Gastroesophageal sphincter (tissue), 4 donors: Measurements from ENCODE around the gene NAALADL2. TPM values are rescaled to one million over a fixed set of nuclear protein-coding genes. Genes with fewer than 3 reads are reported as not detected.

Source experiments
- ATAC-seq: fragments of 150-250 bp; one replicate; pipeline ENCODE4 v1.9.1; 2016; ENCODE audit warnings: mild to moderate bottlenecking, moderate library complexity
- H3K27ac ChIP-seq, 4 donors: fragments of 200-600 bp; sonication (generic) in 3 of 4; 1 replicate in 3 of 4; 2 replicates in 1 of 4; pipeline ENCODE4 v1.5.1; 2016 to 2019
- H3K27me3 ChIP-seq: fragments of 200-600 bp; sonication (generic); one replicate; pipeline ENCODE4 v1.5.1; 2019
- H3K36me3 ChIP-seq, 2 donors: fragments of 200-600 bp; sonication (generic); one replicate each; pipeline ENCODE4 v1.5.1; 2019; ENCODE audit warnings: control low read depth in 1 of 2
- H3K4me1 ChIP-seq, 3 donors: fragments of 200-600 bp; sonication (generic); 1 replicate in 2 of 3; 2 replicates in 1 of 3; pipeline ENCODE4 v1.5.1; 2016 to 2019; ENCODE audit warnings: control low read depth in 2 of 3
- H3K4me3 ChIP-seq, 2 donors: fragments of 200-600 bp; sonication (generic); one replicate each; pipeline ENCODE4 v1.5.1; 2019; ENCODE audit warnings: mild to moderate bottlenecking in 1 of 2, moderate library complexity in 1 of 2
- H3K9me3 ChIP-seq, 3 donors: fragments of 200-600 bp; sonication (generic); one replicate each; pipeline ENCODE4 v1.5.1; 2017 to 2019; ENCODE audit warnings: control low read depth in 2 of 3
- EP300 ChIP-seq: sonication (generic); formaldehyde crosslinking; IDR thresholded peaks from one replicate; pipeline ENCODE4 v1.6.1; 2017; ENCODE audit warnings: antibody characterized with exemption, mild to moderate bottlenecking
- POLR2A ChIP-seq, 2 donors: fragments of 450-650 bp; IDR thresholded peaks; one replicate each; pipeline ENCODE4 v1.6.1; 2017; ENCODE audit warnings: antibody characterized with exemption in 2 of 2, mild to moderate bottlenecking in 2 of 2, moderate library complexity in 1 of 2
- POLR2AphosphoS5 ChIP-seq: sonication (generic); formaldehyde crosslinking; IDR thresholded peaks from one replicate; pipeline ENCODE4 v1.6.1; 2017; ENCODE audit warnings: antibody characterized with exemption
- WGBS, 2 donors: methylation state at CpG; one replicate each; pipeline ENCODE4 v1.1.5; 2018; ENCODE audit warnings: low coverage in 1 of 2; 5-methylcytosine and 5-hydroxymethylcytosine counted together
- total RNA-seq, 4 donors: library from RNA; depleted of rRNA; stranded (reverse); fragments of >200 nt; gene quantifications; one replicate each; pipeline ENCODE4 v1.1.0, GENCODE V29; 2016
- TF ChIP-seq, protein P1 (sequence below), 4 experiments: fragments of 200-600 bp in 2 of 4; fragments of 450-650 bp in 2 of 4; sonication (generic) in 1 of 4; IDR thresholded peaks; one replicate each; pipeline ENCODE4 v1.5.1; 2017 to 2019; ENCODE audit warnings: antibody characterized with exemption in 4 of 4, mild to moderate bottlenecking in 2 of 4, moderate library complexity in 2 of 4

Gene NAALADL2
- total RNA-seq, 4 donors from 2014 or later, result 3.1 to 7.4 (median 6.2) TPM

DNA sequence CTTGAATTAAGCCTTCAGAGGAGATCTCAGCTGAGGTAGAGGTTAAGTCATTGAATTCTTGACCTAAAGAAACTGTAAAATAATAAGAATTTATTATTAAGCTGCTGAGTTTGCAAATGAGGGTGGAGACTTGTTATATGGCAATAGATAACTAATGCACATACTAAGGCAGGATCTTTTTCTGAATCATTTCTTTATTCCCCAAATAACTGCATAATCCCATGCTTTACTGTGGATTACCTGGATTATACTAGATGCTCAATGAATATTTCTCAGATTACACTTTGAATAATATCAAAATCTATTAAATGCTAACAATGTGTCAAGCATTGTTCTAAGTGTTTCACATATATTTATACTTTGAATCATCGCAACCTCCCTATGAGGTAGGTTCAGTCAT lies 532.5 kb downstream of the NAALADL2 start:
- Histone ChIP-seq H3K9me3 (no peaks in the 10 kb centered on the region), H3K4me3 (no peak overlapping the region), H3K27me3 (no peaks in the 10 kb centered on the region), H3K4me1 (no peaks in the 10 kb centered on the region), H3K36me3 (no peaks in the 10 kb centered on the region), H3K27ac (no peak overlapping the region)
- TF ChIP-seq POLR2A (IDR thresholded peaks at IDR 0.05), result no peak
- TF ChIP-seq, protein P1, sequence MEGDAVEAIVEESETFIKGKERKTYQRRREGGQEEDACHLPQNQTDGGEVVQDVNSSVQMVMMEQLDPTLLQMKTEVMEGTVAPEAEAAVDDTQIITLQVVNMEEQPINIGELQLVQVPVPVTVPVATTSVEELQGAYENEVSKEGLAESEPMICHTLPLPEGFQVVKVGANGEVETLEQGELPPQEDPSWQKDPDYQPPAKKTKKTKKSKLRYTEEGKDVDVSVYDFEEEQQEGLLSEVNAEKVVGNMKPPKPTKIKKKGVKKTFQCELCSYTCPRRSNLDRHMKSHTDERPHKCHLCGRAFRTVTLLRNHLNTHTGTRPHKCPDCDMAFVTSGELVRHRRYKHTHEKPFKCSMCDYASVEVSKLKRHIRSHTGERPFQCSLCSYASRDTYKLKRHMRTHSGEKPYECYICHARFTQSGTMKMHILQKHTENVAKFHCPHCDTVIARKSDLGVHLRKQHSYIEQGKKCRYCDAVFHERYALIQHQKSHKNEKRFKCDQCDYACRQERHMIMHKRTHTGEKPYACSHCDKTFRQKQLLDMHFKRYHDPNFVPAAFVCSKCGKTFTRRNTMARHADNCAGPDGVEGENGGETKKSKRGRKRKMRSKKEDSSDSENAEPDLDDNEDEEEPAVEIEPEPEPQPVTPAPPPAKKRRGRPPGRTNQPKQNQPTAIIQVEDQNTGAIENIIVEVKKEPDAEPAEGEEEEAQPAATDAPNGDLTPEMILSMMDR (IDR thresholded peaks at IDR 0.05), result no peak
- no peak for TF ChIP-seq POLR2AphosphoS5
- TF ChIP-seq EP300, result no peak
- 93 to 100% methylated on average over 1 of the region's 1 CpG for WGBS, 2 donors
- ATAC-seq, result no peak

DNA sequence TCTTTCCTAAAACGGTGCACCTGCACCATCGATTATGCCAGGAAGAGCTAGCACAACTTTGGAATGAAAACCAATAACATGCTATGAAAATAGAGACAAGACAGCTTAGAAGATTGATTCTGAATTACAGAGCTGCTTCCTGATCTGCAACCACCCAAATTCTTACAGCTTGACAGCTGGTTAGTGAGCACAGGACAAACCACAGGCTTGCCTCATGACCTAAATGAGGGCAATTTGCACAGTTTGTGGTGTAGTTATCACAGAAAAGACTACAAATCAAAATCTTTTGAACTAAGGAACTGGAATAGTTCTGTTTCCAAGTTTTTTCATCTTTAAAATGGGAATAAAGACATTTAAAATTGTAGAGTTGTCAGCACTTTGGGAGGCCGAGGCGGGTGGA lies 533.5 kb downstream of the NAALADL2 start:
- Histone ChIP-seq H3K36me3 (no peaks in the 10 kb centered on the region), H3K27ac (no peak overlapping the region), H3K27me3 (no peaks in the 10 kb centered on the region), H3K4me3 (no peak overlapping the region), H3K9me3 (no peaks in the 10 kb centered on the region), H3K4me1 (no peaks in the 10 kb centered on the region)
- no peak for ATAC-seq
- WGBS, 2 donors, result 71 to 80% methylated on average over 4 of the region's 4 CpGs
- TF ChIP-seq, protein P1 (IDR thresholded peaks at IDR 0.05), result no peak
- TF ChIP-seq EP300 (no peak), POLR2AphosphoS5 (no peak), POLR2A (IDR thresholded peaks at IDR 0.05) (no peak)

DNA sequence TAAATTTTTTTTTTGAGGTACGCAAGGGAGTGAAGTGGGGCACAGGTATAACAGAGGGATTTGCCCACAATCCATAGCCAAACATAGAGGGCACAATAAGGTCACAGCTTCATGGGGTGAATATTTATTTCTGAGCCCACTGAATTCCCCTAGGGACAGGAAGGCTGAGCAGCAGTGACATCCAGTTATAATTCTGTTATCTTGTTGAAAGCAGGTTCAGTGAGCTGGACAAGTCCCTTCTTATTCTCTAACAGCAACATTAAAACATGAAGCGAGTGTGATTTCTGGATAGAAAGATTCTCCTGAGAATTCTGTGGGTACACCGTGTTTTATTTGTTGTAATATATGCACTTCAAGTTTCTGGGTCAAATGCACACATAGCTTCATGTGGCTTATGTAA lies 538.2 kb downstream of the NAALADL2 start:
- no peak for ATAC-seq
- TF ChIP-seq EP300, result no peak
- Histone ChIP-seq H3K27me3 (no peaks in the 10 kb centered on the region), H3K4me3 (no peak overlapping the region), H3K4me1 (no peaks in the 10 kb centered on the region), H3K9me3 (no peaks in the 10 kb centered on the region), H3K36me3 (no peaks in the 10 kb centered on the region), H3K27ac (no peak overlapping the region)
- WGBS, 2 donors, result 69 to 73% methylated on average over 3 of the region's 3 CpGs

- Histone ChIP-seq H3K27ac (no peak overlapping the region), H3K36me3 (no peaks in the 10 kb centered on the region), H3K4me1 (no peaks in the 10 kb centered on the region), H3K27me3 (no peaks in the 10 kb centered on the region), H3K4me3 (no peak overlapping the region), H3K9me3 (no peaks in the 10 kb centered on the region)
- WGBS, 2 donors, result 60 to 77% methylated on average over 3 to 4 of the region's 4 CpGs
- TF ChIP-seq, protein P1 (IDR thresholded peaks at IDR 0.05), result no peak
- no peak for ATAC-seq
Measured at GRCh38 chr3:175398676-175399075, 539.5 kb downstream of the NAALADL2 start.

- 80 to 97% methylated on average over 5 of the region's 5 CpGs for WGBS, 2 donors
- Histone ChIP-seq H3K4me3 (no peak overlapping the region), H3K36me3 (no peaks in the 10 kb centered on the region), H3K9me3 (no peaks in the 10 kb centered on the region), H3K4me1 (no peaks in the 10 kb centered on the region), H3K27ac (no peak overlapping the region), H3K27me3 (no peaks in the 10 kb centered on the region)
- ATAC-seq, result no peak
- TF ChIP-seq POLR2AphosphoS5 (no peak), EP300 (no peak), POLR2A (IDR thresholded peaks at IDR 0.05) (no peak)
- TF ChIP-seq, protein P1 (IDR thresholded peaks at IDR 0.05), result no peak
Measured at GRCh38 chr3:175399156-175399840, 540.2 kb downstream of the NAALADL2 start.
